NCI-H345 treated with DMSO at 0.1 percent for 48 hours (cell line): ENCODE results near the gene MAP3K14.

ENCODE experiments used
- DNase-seq: peaks from one replicate; lab custom pipeline; 2025; ENCODE audit not compliant: unreplicated experiment; lab: John Stamatoyannopoulos, UW

MAP3K14 gene

DNA sequence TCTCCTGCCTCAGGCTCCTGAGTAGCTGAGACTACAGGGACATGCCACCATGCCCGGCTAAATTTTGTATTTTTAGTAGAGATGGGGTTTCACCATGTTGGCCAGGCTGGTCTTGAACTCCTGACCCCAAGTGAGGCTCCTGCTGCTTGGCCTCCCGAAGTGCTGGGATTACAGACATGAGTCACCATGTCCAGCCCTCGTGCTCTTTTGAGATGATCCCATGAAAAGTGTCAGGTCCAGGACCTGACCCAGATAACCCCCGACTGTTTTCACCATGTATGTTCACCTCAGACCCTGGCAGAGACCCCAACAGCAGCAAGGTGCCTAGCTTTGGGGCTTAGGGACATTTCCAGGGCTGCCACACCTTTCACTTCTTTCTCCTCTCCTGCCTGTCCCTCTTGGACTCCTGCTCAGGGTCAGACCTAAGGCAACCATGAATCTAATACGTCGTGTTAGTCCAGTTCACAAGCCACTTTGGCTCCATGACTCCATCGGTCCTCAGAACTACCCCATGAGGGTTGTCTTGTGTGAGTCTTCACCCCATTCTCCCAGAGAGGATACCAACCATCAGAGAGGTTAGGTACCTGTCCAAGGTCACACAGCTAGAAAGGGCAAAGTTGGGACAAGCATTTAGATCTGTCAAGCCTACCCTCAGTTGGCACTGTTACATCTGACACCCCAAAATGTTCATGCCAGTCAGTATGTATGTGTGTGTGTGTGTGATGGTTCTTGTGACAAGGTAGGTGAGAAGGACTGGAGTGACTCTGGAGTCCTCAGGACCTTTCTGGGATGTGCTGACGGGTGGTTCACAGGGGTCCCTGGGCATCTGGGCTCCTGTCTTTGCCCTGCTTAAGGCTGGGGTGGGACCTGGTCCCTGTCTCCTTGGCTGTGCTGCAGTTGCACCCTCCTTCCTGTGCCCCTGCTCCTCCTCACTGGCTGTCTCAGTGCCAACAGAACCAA lies 23.1 kb upstream of the MAP3K14 start:
- DNase-seq: no peak

DNA sequence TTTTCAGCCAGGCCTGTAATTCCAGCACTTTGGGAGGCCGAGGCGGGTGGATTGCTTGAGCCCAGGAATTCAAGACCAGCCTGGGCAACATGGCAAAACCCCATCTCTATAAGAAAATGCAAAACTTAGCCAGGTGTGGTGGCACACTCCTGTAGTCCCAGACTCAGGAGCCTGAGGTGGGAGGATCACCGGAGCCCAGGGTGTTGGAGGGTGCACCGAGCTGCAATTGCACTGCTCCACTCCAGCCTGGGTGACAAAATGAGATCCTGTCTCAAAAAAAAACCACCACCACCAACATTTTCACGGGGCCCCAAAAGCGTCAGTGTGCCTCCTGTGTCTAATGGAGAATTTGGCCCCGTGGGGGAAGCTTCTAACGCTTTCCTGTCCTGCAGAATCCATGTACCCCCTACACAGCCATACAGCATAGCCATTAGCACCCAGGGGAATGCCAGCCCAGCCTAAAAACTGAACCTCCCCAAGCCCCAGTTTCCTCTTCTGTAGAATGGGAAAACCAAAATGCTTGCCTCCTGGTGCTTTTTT lies 22.2 kb upstream of the MAP3K14 start:
- DNase-seq: no peak

DNA sequence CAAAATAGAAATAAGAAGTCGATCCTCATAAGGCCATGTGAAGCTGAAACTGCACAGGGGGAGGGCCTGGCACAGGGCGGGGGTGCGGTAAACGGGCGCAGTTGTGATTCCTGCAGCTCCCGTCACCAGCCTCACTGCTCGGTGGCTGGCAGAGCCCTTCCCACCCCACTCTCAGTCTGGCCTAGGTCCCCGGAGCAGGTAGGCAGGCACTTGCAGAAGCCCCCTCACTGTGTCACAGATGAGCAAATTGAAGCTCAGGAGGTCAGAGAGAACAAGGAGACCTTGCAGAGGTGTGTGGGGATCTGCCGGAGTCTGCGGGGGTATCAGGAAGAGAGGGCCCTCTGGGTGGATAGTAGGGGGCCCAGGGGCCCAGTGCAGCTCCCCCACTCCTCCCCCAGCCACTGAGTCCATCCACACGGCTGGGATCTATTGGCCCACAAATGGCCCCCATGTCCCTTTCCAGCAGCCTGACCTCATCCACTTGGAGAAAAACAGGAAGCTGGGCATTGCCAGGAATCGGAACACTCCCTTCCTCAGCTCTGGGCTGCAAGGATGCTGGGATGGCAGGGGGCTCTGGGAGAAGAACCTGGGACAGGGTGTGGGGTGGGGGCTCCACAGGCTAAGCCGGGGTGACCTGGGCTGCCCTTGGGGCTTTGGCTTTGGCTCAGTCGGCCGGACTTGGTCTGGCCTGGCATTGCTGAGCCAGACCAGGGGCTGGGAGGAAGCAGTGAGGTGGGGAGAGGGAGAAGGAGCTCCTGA lies 21.4 kb upstream of the MAP3K14 start:
- DNase-seq: no peak

DNA sequence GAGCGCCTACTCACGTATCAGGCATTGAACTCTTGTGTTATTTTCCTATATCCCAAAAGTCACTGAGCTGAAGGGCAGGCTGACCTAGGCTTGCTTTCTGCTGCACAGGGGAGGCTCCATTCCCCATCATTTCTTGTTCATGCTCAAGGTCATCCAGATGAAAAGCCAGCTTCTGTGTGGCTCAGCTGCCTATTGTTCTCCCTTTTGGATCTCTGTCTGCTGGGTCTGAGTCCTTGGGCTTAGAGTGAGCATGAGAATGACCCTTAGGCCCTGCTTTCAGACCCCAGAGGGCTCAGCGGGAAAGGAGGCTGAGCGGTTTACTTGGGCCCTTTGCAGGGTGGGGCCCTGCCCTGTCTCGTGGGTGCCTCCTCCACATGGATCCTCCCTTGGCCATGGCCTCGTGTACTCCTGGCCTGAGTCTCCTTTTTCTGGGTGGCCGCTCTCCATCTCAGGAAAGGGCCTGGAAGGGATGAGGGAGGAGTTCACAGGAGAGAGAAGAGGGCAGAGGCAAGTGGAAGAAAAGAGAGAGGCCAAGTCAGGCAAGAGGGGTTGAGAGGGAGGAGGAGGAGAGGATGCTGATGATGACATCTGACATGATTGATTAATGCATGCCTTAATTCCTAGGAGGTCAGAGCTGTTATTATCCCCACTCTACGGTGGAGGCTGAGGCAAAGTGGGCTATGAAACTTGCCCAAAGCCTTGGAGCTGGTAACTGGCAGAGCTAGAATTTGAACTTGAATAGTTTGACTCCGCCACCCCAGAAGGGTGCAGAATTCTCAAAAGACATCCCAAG lies 19.8 kb upstream of the MAP3K14 start:
- no peak for DNase-seq

DNA sequence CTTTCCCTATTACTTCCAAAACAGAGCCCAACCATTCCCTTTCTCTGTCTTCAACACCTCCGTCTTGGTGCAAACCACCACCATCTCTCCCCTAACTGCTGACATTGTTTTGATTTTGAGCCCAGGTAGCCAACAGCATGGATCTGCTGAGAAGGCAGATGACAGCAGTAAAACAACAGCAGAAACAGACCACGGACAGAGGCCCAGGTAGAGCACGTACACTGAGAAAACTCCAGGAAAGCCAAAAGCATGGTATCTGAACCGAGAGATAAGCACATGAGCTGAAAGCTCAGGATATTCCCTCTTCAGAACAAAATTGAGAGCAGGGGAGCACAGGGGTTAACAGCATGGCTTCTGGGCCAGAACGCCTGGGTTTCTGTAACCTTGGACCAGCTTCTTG lies 18.9 kb upstream of the MAP3K14 start:
- no peak for DNase-seq

DNA sequence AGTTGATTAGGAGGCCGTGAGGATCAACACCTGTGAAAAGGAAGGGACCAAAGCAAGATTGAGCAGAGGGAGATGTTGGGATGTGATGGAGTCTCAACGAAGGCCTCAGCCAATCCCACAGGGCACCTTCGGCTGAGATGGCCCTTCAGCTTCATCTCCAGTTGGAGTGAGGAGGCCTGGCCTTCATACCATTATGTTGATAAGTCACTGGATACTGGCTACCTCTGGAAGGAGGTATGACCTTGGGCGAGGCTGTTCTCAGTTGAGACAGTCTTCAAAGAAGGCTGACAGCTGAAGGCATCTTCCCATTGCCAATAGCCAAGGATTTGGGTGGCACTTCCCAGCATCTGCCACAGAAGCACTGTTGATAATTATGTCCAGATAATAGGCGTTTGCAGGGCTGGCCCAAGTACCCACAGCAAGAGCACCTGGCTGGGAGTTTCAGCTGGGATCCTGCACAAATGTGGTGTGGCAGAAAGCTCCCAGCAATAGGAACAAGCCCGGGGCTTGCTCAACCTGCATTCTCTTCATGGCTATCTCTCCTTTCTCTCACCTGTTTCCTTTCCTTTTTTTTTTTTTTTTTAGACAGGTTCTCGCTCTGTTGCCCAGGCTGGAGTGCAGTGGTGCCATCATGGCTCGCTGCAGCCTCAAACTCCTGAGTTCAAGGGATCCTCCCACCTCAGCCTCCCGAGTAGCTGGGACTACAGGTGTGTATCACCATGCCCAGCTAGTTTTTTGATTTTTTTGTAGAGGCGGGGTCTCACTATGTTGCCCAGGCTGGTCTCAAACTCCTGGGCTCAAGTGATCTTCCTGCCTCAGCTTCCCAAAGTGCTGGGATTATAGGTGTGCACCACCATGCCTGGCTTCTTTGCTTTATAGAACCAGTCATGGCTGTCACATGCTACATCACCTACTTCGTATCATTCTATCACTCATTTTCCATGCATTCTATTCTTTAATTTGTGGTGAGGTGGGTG lies 18.2 kb upstream of the MAP3K14 start:
- no peak for DNase-seq

DNA sequence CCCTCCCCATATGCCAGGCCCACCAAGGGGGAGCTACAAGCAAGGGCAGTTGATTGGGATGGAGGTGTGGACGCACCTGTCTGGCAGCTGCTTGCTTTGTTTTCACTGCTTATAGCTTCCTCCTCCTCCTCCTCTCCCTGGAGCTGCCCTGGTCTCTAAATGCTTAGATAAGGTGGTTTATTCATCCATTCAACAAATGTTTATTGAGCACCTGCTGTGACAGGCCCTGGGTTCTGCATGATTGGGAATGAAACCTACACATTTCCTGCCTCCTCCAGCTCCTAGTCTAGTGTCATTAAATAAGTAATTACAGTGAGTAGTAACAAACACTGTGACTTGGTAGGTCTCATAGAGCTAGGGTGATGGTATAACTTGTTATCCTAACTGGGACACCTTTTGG lies 17.4 kb upstream of the MAP3K14 start:
- peak; percentile 97 for DNase-seq

DNA sequence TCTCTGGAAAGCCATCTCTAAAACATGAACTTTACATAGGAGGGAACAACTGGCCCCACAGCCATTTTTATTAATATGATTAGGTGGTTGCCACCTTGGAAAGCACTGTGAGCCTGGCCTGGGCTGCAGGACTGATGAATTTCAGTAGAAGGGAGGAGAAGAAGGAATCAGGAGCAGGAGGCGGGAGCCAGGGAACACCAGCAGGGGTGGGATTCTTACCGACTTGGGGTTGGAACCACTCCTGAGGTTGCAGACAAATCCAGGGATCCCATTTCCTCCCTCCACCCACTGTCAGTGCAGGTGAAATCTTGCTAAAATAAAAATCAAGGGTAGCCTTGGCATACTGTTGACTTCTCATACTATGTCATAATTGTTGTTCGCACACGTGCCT lies 16.9 kb upstream of the MAP3K14 start:
- no peak for DNase-seq

DNA sequence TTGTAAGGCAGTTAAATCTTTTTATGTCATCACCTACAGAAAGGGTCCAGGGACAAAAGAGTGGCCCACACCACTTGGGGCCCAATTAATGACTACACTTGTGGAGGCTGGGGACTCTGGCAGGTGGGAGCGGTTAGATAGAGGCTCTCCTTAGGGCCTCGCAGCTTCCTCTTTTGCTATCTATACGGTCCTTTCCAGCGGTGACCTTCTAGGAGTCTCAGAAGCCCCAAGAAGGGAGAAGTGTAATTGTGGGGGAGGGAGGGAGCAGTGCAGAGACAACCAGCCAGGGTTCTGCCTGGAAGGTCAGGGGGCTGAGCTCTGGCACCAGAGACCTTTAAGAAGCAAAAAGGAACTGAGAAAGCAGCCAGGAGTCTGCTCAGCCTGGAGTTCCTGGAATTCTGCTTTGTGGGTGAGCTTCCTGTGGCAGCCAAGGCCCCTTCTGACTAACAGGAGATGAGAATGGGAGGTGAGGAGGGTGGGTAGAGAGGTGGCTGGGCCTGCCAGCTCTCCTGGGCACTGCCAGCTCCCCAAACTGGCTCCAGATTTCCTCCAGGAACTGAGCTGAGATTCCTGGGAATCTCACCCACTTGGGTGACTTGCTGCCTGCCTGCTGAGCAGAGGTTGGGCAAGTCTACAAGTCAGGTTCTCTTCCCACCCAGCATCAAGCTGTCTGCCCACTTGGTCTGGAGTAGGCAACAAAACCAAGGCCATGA lies 16.3 kb upstream of the MAP3K14 start:
- DNase-seq: no peak

DNA sequence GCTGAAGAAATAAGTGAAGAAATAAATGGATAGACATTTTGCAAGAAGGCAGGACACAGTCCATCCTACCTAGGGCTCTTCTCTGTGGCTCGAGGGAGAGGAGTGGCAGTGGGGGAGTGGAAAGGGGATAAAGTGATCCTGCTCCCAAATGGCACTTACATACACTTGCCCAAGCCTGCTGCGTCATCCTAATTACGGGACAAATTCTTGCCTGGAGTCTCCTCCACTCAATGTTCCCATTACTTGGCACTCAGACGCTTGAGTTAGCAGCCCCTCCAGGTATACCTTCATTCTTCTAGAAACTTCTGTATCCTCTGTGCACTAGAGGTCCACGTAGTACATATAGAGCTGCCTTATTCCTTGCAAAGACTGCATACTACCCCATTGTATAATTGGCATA lies 15.7 kb upstream of the MAP3K14 start:
- no peak for DNase-seq

DNA sequence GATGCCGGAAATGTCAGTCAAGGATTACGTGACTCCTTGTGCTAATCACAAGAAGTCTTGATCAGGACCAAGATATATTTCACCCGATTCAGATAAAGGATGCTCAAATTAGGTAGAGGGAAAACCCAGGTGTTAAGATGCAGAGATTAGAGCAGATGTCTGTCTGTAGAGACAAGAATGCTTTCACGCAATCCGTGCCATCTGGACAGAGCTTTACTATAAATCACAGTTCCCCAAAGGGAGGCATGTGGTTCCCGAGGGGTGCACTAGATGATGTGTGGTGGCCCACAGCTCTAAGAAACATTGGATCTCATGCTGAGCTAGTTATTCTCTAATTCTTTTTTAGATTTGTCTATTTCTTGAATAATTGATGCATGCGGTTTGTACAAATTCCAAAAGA lies 9.8 kb upstream of the MAP3K14 start:
- DNase-seq: no peak

DNA sequence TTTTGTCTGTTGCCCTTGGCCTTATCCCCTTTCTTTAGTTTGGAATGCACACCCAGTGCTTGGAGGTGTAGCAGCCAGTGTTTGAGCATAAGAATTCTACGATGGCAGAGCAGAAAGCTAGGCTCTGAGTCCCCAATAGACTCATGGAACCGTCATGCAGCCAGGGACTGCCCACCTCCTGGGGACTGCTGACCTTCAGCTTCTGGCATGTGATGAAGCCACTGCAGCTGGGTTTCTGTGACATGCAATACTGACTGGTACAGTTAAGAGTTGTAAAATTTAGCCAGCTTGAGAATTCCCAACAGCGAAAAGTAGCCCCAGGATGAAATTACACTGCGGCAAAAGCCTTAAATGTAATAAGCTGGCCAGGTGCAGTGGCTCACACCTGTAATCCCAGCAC lies 9.0 kb upstream of the MAP3K14 start:
- no peak for DNase-seq

DNA sequence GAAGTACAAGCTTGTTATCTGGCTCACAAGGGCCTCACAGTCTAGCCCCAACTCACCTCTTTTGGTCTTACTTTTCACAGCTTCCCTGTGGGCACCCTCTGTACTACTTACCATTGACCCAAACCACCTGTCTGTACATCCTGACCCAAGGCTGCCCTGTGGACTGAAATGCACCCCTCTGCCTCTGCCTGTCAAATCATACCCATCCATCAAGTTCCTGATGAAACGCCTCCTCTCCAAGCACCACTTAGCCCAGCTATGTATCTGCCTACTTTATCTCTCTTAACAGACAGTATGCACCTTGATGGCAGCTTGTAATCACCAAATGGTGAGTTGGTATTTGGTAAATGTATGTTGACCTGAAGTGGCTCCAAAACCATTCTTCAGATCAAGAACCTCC lies 7.5 kb upstream of the MAP3K14 start:
- no peak for DNase-seq

DNA sequence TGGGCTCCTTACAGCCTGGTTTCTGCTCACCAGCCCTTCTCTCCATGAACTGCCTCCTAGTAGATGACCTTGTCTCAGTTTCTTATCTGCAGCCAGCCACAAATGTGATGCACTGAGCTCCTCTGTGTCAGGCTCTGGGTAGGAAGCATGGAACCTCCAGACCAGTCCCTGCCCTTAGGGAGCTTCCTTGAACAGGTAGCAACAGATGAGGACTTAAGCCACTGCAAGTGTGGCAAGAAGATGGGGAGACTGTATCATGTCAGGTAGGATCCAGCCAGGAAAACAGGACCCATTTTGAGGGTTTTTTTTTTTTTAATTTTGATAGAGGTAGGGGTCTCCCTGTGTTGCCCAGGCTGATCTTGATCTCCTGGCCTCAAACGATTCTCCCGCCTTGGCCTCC lies 5.3 kb upstream of the MAP3K14 start:
- no peak for DNase-seq

DNA sequence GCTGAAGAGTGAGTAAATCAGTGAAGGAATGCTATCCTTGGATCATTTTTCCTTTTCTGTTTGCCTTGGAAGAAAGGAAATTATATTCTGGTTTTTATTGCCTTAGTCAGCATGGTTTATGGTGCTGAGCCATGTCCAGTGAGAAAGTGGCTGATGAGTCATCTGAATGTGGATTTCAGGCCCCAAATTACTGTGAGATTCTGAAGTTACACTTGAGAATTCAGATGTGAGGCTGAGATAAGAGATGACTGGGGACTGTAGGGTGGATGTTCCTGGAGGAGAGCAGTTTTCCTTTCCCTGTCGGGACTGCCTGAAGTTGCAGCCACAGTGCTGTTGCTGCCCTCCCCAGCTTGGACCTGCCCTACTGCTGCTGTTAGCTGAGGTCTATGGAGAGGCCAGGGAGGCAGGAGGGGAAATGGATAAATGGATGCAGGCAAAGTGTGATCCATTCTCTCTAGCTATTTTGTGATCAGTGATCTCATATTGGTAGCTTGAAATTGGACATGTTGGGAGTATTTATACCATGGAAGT lies 4.2 kb upstream of the MAP3K14 start:
- DNase-seq: no peak

DNA sequence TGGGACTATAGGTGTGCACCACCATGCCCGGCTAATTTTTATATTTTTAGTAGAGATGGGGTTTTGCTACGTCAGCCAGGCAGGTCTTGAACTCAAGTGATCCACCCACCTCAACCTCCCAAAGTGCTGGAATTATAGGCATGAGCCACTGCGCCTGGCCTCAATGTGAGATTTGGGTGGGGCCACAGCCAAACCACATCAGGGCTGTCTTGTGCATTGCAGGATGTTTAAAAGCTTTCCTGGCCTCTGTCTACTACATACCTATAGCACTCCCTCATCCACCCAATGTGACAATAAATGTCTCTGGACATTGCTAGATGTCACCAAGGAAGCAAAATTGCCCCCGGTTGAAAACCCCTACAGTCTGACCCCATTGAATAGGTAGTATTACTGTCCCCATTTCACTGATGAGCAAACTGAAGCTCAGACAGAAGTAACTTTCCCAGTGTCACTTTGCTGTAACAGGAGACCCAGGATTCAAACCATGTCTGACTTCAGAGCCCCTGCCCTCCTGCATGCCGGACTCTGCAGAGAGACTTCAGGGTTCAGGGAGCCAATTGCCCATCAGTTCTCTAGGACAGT lies 3.6 kb upstream of the MAP3K14 start:
- DNase-seq: no peak

DNA sequence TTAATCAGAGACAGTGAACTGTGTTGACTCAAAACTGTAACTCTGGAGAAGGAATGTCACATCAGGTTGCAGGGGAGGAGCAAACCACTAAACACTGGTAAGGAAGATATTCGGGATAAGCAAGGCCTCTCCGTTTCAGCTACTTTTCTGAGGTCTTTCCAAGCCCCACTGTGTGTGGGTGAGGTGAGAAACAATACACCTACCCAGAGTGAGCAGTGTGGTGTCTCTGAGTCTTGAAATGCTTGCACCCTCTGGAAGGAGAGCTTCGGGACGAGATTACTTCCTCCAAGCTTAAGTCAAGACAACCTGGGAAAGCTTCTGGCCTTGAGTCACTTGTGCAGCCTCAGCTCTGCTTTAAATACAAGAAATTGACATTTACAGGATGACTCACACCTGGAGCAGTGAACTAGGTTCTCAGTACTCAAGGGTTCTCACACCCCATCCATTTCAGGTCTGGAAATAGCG lies 2.5 kb upstream of the MAP3K14 start:
- no peak for DNase-seq

DNA sequence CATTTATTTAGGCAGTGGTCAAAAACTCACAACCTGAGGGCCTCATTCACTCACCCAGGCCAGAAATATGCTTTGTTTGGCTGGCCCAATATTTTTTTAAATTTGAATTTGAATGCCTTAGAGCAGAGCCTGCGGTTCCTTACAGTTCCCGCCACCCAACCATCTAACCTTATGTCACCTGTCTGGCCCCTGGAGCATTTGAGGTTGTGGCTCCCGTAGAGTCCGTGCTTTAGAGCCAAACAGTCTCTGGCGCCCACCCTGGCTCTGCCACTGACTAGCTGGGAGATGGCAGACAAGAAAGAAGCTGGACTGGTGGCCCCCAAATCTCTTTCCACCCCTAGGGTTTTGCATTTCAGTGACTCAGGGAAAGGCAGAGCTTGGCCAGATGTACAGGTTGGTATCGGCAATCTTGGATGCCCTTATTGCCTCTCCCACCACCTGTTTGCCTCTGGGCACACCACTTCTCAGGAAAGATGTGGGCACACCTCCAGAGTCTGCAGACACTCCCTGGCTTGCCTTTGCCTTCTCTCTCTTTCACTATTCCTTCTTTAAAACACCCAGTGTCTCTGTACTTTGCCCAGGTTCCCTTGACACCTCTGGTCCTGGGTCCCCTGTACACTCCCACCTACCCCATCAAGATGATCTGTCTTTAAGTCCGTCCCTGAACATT lies 1.9 kb upstream of the MAP3K14 start:
- DNase-seq: no peak
